Suprapubic skin (tissue), 4 donors: Measurements from ENCODE around the gene LMTK2. TPM values are rescaled to one million over a fixed set of nuclear protein-coding genes. Genes with fewer than 3 reads are reported as not detected.

ENCODE experiments used
- DNase-seq, 2 donors: peaks; one replicate each; pipeline ENCODE4 v3.0.0-alpha.2; 2019; ENCODE audit warnings: low spot score in 2 of 2
- H3K27ac ChIP-seq: fragments of 200-600 bp; sonication (generic); one replicate; pipeline ENCODE4 v1.5.1; 2019
- H3K27me3 ChIP-seq: fragments of 200-600 bp; sonication (generic); one replicate; pipeline ENCODE4 v1.5.1; 2019
- H3K36me3 ChIP-seq: fragments of 200-600 bp; sonication (generic); one replicate; pipeline ENCODE4 v1.5.1; 2019
- H3K4me1 ChIP-seq: fragments of 200-600 bp; sonication (generic); one replicate; pipeline ENCODE4 v1.5.1; 2019
- H3K4me3 ChIP-seq: fragments of 200-600 bp; sonication (generic); one replicate; pipeline ENCODE4 v1.5.1; 2019; ENCODE audit warnings: mild to moderate bottlenecking
- H3K9me3 ChIP-seq: fragments of 200-600 bp; sonication (generic); one replicate; pipeline ENCODE4 v1.5.1; 2019
- CTCF ChIP-seq, 2 donors: fragments of 200-600 bp in 1 of 2; fragments of 450-650 bp in 1 of 2; sonication (generic) in 1 of 2; IDR thresholded peaks; one replicate each; pipeline ENCODE4 v1.5.1; 2016 to 2019; ENCODE audit warnings: antibody characterized with exemption in 2 of 2, mild to moderate bottlenecking in 1 of 2, moderate library complexity in 1 of 2
- EP300 ChIP-seq: sonication (generic); formaldehyde crosslinking; IDR thresholded peaks from one replicate; pipeline ENCODE4 v1.6.1; 2017; ENCODE audit warnings: antibody characterized with exemption
- POLR2A ChIP-seq, 2 donors: fragments of 450-650 bp; IDR thresholded peaks; one replicate each; pipeline ENCODE4 v1.6.1; 2017; ENCODE audit warnings: antibody characterized with exemption in 2 of 2, mild to moderate bottlenecking in 2 of 2, moderate library complexity in 2 of 2
- POLR2AphosphoS5 ChIP-seq, 3 donors: sonication (generic); formaldehyde crosslinking; IDR thresholded peaks; one replicate each; pipeline ENCODE4 v1.6.1; 2017; ENCODE audit warnings: antibody characterized with exemption in 3 of 3
- WGBS: methylation state at CpG from one replicate; pipeline ENCODE4 v1.1.5; 2018; 5-methylcytosine and 5-hydroxymethylcytosine counted together
- total RNA-seq, 4 donors: library from RNA; depleted of rRNA; stranded (reverse); fragments of >200 nt; gene quantifications; one replicate each; pipeline ENCODE4 v1.1.0, GENCODE V29; 2016

Gene LMTK2
- total RNA-seq, 4 donors from 2014 or later = 34.0 to 45.1 (median 39.8) TPM

- H3K27me3 ChIP-seq = no peaks in the 10 kb centered on the region
- H3K36me3 ChIP-seq = peaks cover 75% of the 10 kb centered on the region
- H3K9me3 ChIP-seq = no peaks in the 10 kb centered on the region
- TF ChIP-seq EP300 (no peak), POLR2A (IDR thresholded peaks at IDR 0.05) (no peak), CTCF (IDR thresholded peaks at IDR 0.05) (no peak), POLR2AphosphoS5 (IDR thresholded peaks at IDR 0.05) (no peak)
- no peak overlapping the region for H3K4me3 ChIP-seq
- H3K4me1 ChIP-seq = no peaks in the 10 kb centered on the region
- 94% methylated on average over 8 of the region's 8 CpGs for WGBS
- H3K27ac ChIP-seq = no peak overlapping the region
- peak in 1 of 2 donors; percentile 74 for DNase-seq
These were observed 88.2 kb downstream of the LMTK2 start for GRCh38 chr7:98194672-98195457.

GRCh38 chr7:98196706-98197605 is 90.3 kb downstream of the LMTK2 start:
- H3K36me3 ChIP-seq = peaks cover 59% of the 10 kb centered on the region
- DNase-seq = peak in 1 of 2 donors; percentile 54
- H3K4me1 ChIP-seq = no peaks in the 10 kb centered on the region
- no peak for TF ChIP-seq EP300
- TF ChIP-seq POLR2A (IDR thresholded peaks at IDR 0.05) = no peak
- TF ChIP-seq POLR2AphosphoS5 (IDR thresholded peaks at IDR 0.05) = no peak
- H3K27me3 ChIP-seq = no peaks in the 10 kb centered on the region
- no peaks in the 10 kb centered on the region for H3K9me3 ChIP-seq
- no peak overlapping the region for H3K27ac ChIP-seq
- 91% methylated on average over 16 of the region's 16 CpGs for WGBS
- H3K4me3 ChIP-seq = no peak overlapping the region

DNA sequence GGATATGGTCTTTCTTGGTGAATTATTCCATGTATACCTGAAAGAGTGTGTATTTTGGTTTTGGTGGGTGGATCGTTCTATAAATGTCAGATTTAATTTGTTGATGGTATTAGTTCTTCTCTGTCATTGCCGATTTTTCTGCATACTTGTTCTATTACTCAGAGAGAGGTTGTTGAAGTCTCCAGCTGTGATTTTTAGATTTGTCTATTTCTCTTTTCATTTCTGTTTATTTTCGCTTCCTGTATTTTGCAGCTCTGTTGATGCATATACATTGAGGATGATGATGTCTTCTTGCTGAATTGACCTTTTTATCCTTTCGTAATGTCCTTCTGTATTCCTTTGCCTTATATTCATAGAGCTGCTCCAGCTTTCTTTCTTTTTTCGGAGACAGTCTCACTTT is 92.5 kb downstream of the LMTK2 start:
- peaks cover 49% of the 10 kb centered on the region for H3K36me3 ChIP-seq
- no peaks in the 10 kb centered on the region for H3K4me1 ChIP-seq
- no peak overlapping the region for H3K4me3 ChIP-seq
- no peak for DNase-seq
- H3K9me3 ChIP-seq = no peaks in the 10 kb centered on the region
- TF ChIP-seq POLR2A (IDR thresholded peaks at IDR 0.05) = no peak
- TF ChIP-seq EP300 = no peak
- TF ChIP-seq POLR2AphosphoS5 (IDR thresholded peaks at IDR 0.05) = no peak
- no peak for TF ChIP-seq CTCF (IDR thresholded peaks at IDR 0.05)
- WGBS = 91% methylated on average over 5 of the region's 5 CpGs
- H3K27ac ChIP-seq = no peak overlapping the region
- H3K27me3 ChIP-seq = no peaks in the 10 kb centered on the region

- H3K4me1 ChIP-seq = no peaks in the 10 kb centered on the region
- H3K27me3 ChIP-seq = no peaks in the 10 kb centered on the region
- DNase-seq = no peak
- no peaks in the 10 kb centered on the region for H3K9me3 ChIP-seq
- H3K36me3 ChIP-seq = peaks cover 49% of the 10 kb centered on the region
- H3K4me3 ChIP-seq = no peak overlapping the region
- H3K27ac ChIP-seq = no peak overlapping the region
- TF ChIP-seq CTCF (IDR thresholded peaks at IDR 0.05) (no peak), POLR2AphosphoS5 (IDR thresholded peaks at IDR 0.05) (no peak), EP300 (no peak), POLR2A (IDR thresholded peaks at IDR 0.05) (no peak)
- 82% methylated on average over 6 of the region's 6 CpGs for WGBS
These were observed 93.7 kb downstream of the LMTK2 start for GRCh38 chr7:98200364-98200763.

- Histone ChIP-seq H3K4me1 (no peaks in the 10 kb centered on the region), H3K9me3 (no peaks in the 10 kb centered on the region), H3K27me3 (no peaks in the 10 kb centered on the region), H3K36me3 (peaks cover 51% of the 10 kb centered on the region), H3K27ac (no peak overlapping the region), H3K4me3 (no peak overlapping the region)
- TF ChIP-seq CTCF (IDR thresholded peaks at IDR 0.05) (no peak), POLR2A (IDR thresholded peaks at IDR 0.05) (no peak), POLR2AphosphoS5 (IDR thresholded peaks at IDR 0.05) (no peak), EP300 (no peak)
- peak in 1 of 2 donors; percentile 55 for DNase-seq
- WGBS = 84% methylated on average over 14 of the region's 15 CpGs
These were observed 95.9 kb downstream of the LMTK2 start for GRCh38 chr7:98202367-98203195.
